Nephron (organoid): ENCODE results near the gene CNTNAP5.

Source experiments
- H3K27ac Mint-ChIP-seq, 3 experiments: 2 replicates each; pipeline ENCODE4 v1.8.0; 2020; ENCODE audit warnings: mixed read lengths in 3 of 3, mild to moderate bottlenecking in 2 of 3, moderate library complexity in 1 of 3
- H3K27me3 Mint-ChIP-seq: 2 replicates; pipeline ENCODE4 v1.8.0; 2021; ENCODE audit warnings: low read depth, mild to moderate bottlenecking, moderate library complexity, mixed read lengths
- H3K36me3 Mint-ChIP-seq: 2 replicates; pipeline ENCODE4 v1.8.0; 2020; ENCODE audit warnings: low read depth, mixed read lengths
- H3K4me1 Mint-ChIP-seq: 2 replicates; pipeline ENCODE4 v1.8.0; 2020; ENCODE audit warnings: mixed read lengths
- H3K4me3 Mint-ChIP-seq, 3 experiments: 2 replicates each; pipeline ENCODE4 v1.8.0; 2020; ENCODE audit warnings: mild to moderate bottlenecking in 3 of 3, mixed read lengths in 3 of 3, moderate library complexity in 2 of 3
- H3K9me3 Mint-ChIP-seq: 2 replicates; pipeline ENCODE4 v1.8.0; 2020; ENCODE audit warnings: mixed read lengths
- CTCF ChIP-seq, 3 experiments: fragments of 200-600 bp; sonication (generic); IDR thresholded peaks; one replicate each; pipeline ENCODE4 v1.5.0; 2021; ENCODE audit warnings: antibody characterized with exemption in 3 of 3; ENCODE audit not compliant: unreplicated experiment in 3 of 3

Gene CNTNAP5

GRCh38 chr2:124646166-124646815 lies 621.2 kb downstream of the CNTNAP5 start:
- no peaks in the 10 kb centered on the region for H3K36me3 Mint-ChIP-seq
- no peak overlapping the region for H3K4me3 Mint-ChIP-seq
- H3K4me1 Mint-ChIP-seq: peaks cover 4% of the 10 kb centered on the region
- no peaks in the 10 kb centered on the region for H3K27me3 Mint-ChIP-seq
- no peaks in the 10 kb centered on the region for H3K9me3 Mint-ChIP-seq
- TF ChIP-seq CTCF (IDR thresholded peaks at IDR 0.05; ENCODE audit: unreplicated experiment in 3 of 3): no peak
- no peak overlapping the region for H3K27ac Mint-ChIP-seq

DNA sequence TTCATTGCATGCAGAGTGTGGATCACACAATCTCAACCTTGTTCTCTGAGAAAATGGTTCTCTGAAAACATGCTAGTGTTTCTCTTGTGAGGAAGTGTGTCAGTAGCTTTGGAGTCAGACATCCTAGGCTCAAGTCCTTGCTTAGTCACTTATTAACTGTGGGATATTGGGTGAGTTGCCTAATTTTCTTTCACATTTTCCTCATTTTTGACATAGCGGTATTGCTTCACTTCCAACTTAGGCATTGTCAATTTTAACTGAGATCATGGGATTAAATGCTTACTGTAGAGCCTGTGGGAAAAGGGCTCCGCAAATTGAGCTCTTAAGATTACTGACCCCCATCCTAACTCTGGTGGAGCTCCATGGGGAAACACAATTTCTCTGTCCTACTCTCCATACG lies 622.2 kb downstream of the CNTNAP5 start:
- no peak overlapping the region for H3K4me3 Mint-ChIP-seq
- H3K36me3 Mint-ChIP-seq: no peaks in the 10 kb centered on the region
- H3K9me3 Mint-ChIP-seq: no peaks in the 10 kb centered on the region
- TF ChIP-seq CTCF (IDR thresholded peaks at IDR 0.05; ENCODE audit: unreplicated experiment in 3 of 3): no peak
- H3K27ac Mint-ChIP-seq: peak overlapping the region in 1 of 3 experiments; percentile 58
- H3K27me3 Mint-ChIP-seq: no peaks in the 10 kb centered on the region
- H3K4me1 Mint-ChIP-seq: peaks cover 4% of the 10 kb centered on the region

DNA sequence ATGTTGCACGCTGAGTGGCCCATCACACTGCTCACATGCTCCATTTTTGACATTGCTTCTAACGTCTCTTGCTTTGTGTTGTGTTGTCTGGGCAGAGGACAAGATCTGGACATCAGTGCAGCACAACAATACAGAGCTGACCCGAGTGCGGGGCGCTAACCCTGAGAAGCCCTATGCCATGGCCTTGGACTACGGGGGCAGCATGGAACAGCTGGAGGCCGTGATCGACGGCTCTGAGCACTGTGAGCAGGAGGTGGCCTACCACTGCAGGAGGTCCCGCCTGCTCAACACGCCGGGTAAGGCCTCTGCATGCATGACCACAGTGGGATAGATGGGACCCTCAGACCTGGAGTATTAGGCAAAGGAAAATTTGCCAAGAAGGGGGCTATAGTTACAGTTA lies 622.6 kb downstream of the CNTNAP5 start:
- no peak overlapping the region for H3K4me3 Mint-ChIP-seq
- TF ChIP-seq CTCF (IDR thresholded peaks at IDR 0.05; ENCODE audit: unreplicated experiment in 3 of 3): no peak
- no peaks in the 10 kb centered on the region for H3K27me3 Mint-ChIP-seq
- H3K9me3 Mint-ChIP-seq: no peaks in the 10 kb centered on the region
- no peaks in the 10 kb centered on the region for H3K36me3 Mint-ChIP-seq
- H3K27ac Mint-ChIP-seq: no peak overlapping the region
- H3K4me1 Mint-ChIP-seq: peaks cover 4% of the 10 kb centered on the region

- no peaks in the 10 kb centered on the region for H3K9me3 Mint-ChIP-seq
- H3K4me1 Mint-ChIP-seq: peaks cover 4% of the 10 kb centered on the region
- no peaks in the 10 kb centered on the region for H3K36me3 Mint-ChIP-seq
- no peak for TF ChIP-seq CTCF (IDR thresholded peaks at IDR 0.05; ENCODE audit: unreplicated experiment in 3 of 3)
- H3K27me3 Mint-ChIP-seq: peaks cover 2% of the 10 kb centered on the region
- no peak overlapping the region for H3K4me3 Mint-ChIP-seq
- H3K27ac Mint-ChIP-seq: peak overlapping the region; percentile 36 to 84 (median 60)
Measured at GRCh38 chr2:124649001-124649400, 623.9 kb downstream of the CNTNAP5 start.

- Mint-ChIP-seq H3K27ac (no peak overlapping the region), H3K4me3 (no peak overlapping the region), H3K4me1 (peaks cover 1% of the 10 kb centered on the region), H3K9me3 (no peaks in the 10 kb centered on the region), H3K27me3 (peaks cover 3% of the 10 kb centered on the region), H3K36me3 (no peaks in the 10 kb centered on the region)
- no peak for TF ChIP-seq CTCF (IDR thresholded peaks at IDR 0.05; ENCODE audit: unreplicated experiment in 3 of 3)
Measured at GRCh38 chr2:124652099-124652498, 627.0 kb downstream of the CNTNAP5 start.

DNA sequence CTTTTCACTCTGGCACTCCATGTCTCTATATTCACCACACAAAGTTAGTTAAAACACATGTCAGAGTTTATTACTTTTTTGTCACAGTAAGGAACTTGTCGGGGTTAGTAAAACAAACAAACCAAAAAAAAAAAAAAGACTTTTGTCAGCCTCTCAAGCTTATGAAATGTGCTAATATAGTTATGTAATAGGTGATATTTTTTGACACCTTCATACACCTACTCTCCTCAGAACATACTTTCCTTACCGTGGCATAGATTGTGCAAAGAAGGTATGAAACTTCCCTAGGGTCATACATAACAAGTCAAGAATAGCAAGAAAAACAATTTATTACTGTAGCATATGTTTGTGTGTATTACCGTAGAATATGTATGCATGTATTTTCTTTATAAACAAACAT lies 633.3 kb downstream of the CNTNAP5 start:
- Mint-ChIP-seq H3K4me3 (no peak overlapping the region), H3K27me3 (peaks cover 3% of the 10 kb centered on the region), H3K9me3 (no peaks in the 10 kb centered on the region), H3K36me3 (no peaks in the 10 kb centered on the region), H3K27ac (no peak overlapping the region), H3K4me1 (peaks cover 4% of the 10 kb centered on the region)
- TF ChIP-seq CTCF (IDR thresholded peaks at IDR 0.05; ENCODE audit: unreplicated experiment in 3 of 3): no peak
